SH-SY5Y (cell line): ENCODE data around the gene B3GALNT2.

ENCODE experiments used
- GATA2 ChIP-seq: IDR thresholded peaks from 2 replicates; pipeline ENCODE4 v1.6.1; 2011; ENCODE audit warnings: mild to moderate bottlenecking, low read depth, low read length
- GATA3 ChIP-seq: IDR thresholded peaks from 2 replicates; pipeline ENCODE4 v1.6.1; 2011; ENCODE audit warnings: low read depth, mild to moderate bottlenecking, low read length, moderate library complexity

B3GALNT2 gene

GRCh38 chr1:235504122-235504493 is at the start of gene B3GALNT2:
TSS of gene B3GALNT2 (minus strand) at chr1:235504452. CDS start at chr1:235504252, 200 bp downstream.
- TF ChIP-seq GATA3 (no peak), GATA2 (no peak)

- TF ChIP-seq GATA2 (peak; percentile 59), GATA3 (peak; percentile 39; the same call in 1 of the 2 replicates)
Measured at GRCh38 chr1:235553112-235553551, 48.9 kb upstream of the B3GALNT2 start.

- TF ChIP-seq GATA3 (no peak), GATA2 (no peak)
Measured at GRCh38 chr1:235552146-235552716, 48.0 kb upstream of the B3GALNT2 start.

GRCh38 chr1:235549351-235550139 is 45.3 kb upstream of the B3GALNT2 start:
- TF ChIP-seq GATA2 (peak; percentile 67), GATA3 (peak; percentile 86)

GRCh38 chr1:235545292-235545930 is 41.2 kb upstream of the B3GALNT2 start:
- TF ChIP-seq GATA2 (no peak), GATA3 (no peak)

GRCh38 chr1:235533476-235534168 is 29.4 kb upstream of the B3GALNT2 start:
- no peak for TF ChIP-seq GATA2
- TF ChIP-seq GATA3 = no peak

- TF ChIP-seq GATA2 = no peak
- no peak for TF ChIP-seq GATA3
Measured at GRCh38 chr1:235532360-235532759, 28.1 kb upstream of the B3GALNT2 start.

- no peak for TF ChIP-seq GATA2
- no peak for TF ChIP-seq GATA3
Measured at GRCh38 chr1:235527196-235527814, 23.1 kb upstream of the B3GALNT2 start.

GRCh38 chr1:235525314-235525713 is 21.1 kb upstream of the B3GALNT2 start:
- no peak for TF ChIP-seq GATA3

GRCh38 chr1:235516862-235517446 is 12.7 kb upstream of the B3GALNT2 start:
- TF ChIP-seq GATA2 (no peak), GATA3 (no peak)

GRCh38 chr1:235515844-235516512 is 11.7 kb upstream of the B3GALNT2 start:
- no peak for TF ChIP-seq GATA3
- TF ChIP-seq GATA2 = no peak

GRCh38 chr1:235513495-235514366 is 9.5 kb upstream of the B3GALNT2 start:
- TF ChIP-seq GATA3 (peak; percentile 75), GATA2 (peak; percentile 74; the same call in 1 of the 2 replicates)
